Measurements from ENCODE around the gene ABCE1. TPM values are rescaled to one million over a fixed set of nuclear protein-coding genes. Genes with fewer than 3 reads are reported as not detected.

Gene ABCE1
- total and polyA plus RNA-seq, 2 experiments from 2014 or later = 70.3 to 185 TPM

DNA sequence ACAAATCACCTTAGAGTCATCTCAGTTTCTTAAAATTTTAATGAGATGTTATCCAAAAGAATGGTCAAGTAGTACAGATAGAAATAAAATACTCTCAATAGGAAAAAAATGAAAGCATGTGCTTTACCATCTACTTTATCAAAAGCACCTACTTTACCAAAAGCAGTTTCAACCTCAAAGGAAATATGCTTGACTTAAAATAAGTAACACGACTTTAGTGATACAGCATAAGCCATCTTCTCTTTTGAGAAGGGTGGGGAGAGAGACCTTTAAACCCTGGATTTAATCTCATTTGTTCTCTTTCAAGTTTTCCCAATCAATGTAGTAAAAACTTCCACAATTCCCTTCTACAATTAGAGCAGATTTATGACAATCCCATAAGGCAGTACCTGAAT lies 55.8 kb downstream of the ABCE1 start:
- no peak for ATAC-seq
- no peaks in the 10 kb centered on the region for H3K9me3 Mint-ChIP-seq
- no peak for TF ChIP-seq POLR2AphosphoS5 (IDR thresholded peaks at IDR 0.05; ENCODE audit: low read depth)
- no peak for TF ChIP-seq CREB1 (CRISPR knock-in tag; IDR thresholded peaks at IDR 0.05; ENCODE audit: low read depth)
- no peak for TF ChIP-seq NANOG (IDR thresholded peaks at IDR 0.05; ENCODE audit: borderline replicate concordance)
- no peak for TF ChIP-seq ETS1 (IDR thresholded peaks at IDR 0.05)
- no peak for TF ChIP-seq STAT1 (IDR thresholded peaks at IDR 0.05; ENCODE audit: unreplicated experiment)
- no peak for TF ChIP-seq EZH2 (IDR thresholded peaks at IDR 0.05; ENCODE audit: low read depth, unreplicated experiment)
- no peak for TF ChIP-seq REST (IDR thresholded peaks at IDR 0.05; ENCODE audit: unreplicated experiment)
- TF ChIP-seq, protein P1, sequence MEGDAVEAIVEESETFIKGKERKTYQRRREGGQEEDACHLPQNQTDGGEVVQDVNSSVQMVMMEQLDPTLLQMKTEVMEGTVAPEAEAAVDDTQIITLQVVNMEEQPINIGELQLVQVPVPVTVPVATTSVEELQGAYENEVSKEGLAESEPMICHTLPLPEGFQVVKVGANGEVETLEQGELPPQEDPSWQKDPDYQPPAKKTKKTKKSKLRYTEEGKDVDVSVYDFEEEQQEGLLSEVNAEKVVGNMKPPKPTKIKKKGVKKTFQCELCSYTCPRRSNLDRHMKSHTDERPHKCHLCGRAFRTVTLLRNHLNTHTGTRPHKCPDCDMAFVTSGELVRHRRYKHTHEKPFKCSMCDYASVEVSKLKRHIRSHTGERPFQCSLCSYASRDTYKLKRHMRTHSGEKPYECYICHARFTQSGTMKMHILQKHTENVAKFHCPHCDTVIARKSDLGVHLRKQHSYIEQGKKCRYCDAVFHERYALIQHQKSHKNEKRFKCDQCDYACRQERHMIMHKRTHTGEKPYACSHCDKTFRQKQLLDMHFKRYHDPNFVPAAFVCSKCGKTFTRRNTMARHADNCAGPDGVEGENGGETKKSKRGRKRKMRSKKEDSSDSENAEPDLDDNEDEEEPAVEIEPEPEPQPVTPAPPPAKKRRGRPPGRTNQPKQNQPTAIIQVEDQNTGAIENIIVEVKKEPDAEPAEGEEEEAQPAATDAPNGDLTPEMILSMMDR (conservative IDR thresholded peaks at IDR 0.05; ENCODE audit: low read depth in 2 of 2) = no peak
- no peak for TF ChIP-seq ZNF114 (CRISPR knock-in tag; IDR thresholded peaks at IDR 0.05)
- TF ChIP-seq JUNB (IDR thresholded peaks at IDR 0.05; ENCODE audit: unreplicated experiment) = no peak
- TF ChIP-seq EZH2phosphoT487 (IDR thresholded peaks at IDR 0.05; ENCODE audit: unreplicated experiment) = no peak
- TF ChIP-seq ZNF331 (CRISPR knock-in tag; IDR thresholded peaks at IDR 0.05; ENCODE audit: low read depth) = no peak
- TF ChIP-seq ZNF462 (CRISPR knock-in tag; IDR thresholded peaks at IDR 0.05) = no peak

More for the DNA sequence above, 55.8 kb downstream of the ABCE1 start:
- Histone ChIP-seq H3K4me3 (no peak overlapping the region), H3K79me2 (replicated peaks; ENCODE audit: insufficient read depth) (peaks cover 13% of the 10 kb centered on the region; the same call in 1 of the 2 replicates), H3K36me3 (ENCODE audit: insufficient read depth) (peaks cover 29% of the 10 kb centered on the region), H2AFZ (no peak overlapping the region), H3K9me2 (ENCODE audit: insufficient read depth) (no peaks in the 10 kb centered on the region), H3K27me3 (ENCODE audit: insufficient read depth) (no peaks in the 10 kb centered on the region), H3K4me1 (ENCODE audit: insufficient read depth) (no peaks in the 10 kb centered on the region), H3F3A (replicated peaks; ENCODE audit: low read depth) (no peaks in the 10 kb centered on the region), H3K27ac (ENCODE audit: low read depth) (no peak overlapping the region), H3K4me2 (no peak overlapping the region), H4K20me1 (replicated peaks; ENCODE audit: insufficient read depth) (peaks cover 6% of the 10 kb centered on the region; the same call in 1 of the 2 replicates)
- no peak for DNase-seq (ENCODE audit: low spot score)
- Mint-ChIP-seq H3K4me3 (no peak overlapping the region), H3K27me3 (ENCODE audit: insufficient read depth, low read depth, poor library complexity) (no peaks in the 10 kb centered on the region), H3K36me3 (ENCODE audit: low read depth) (peaks cover 63% of the 10 kb centered on the region), H3K4me1 (no peaks in the 10 kb centered on the region), H3K27ac (no peak overlapping the region)
